HG03460 (cell line): Measurements from ENCODE around the gene SAE1.
"Not testable (repeated sequence)": the region's sequence is repeated elsewhere in the genome, so short reads cannot be mapped to it uniquely, and the experiment has no call there.

Experiments used
- ATAC-seq: cut with Tn5 transposase; IDR thresholded peaks from one replicate; pipeline ENCODE4 v1.9.1; 2021; ENCODE audit not compliant: unreplicated experiment

Gene SAE1

GRCh38 chr19:47130589-47131227 lies at the start of gene SAE1:
Gene SAE1, plus strand, starts transcription at chr19:47130835. Its CDS starts 96 bp downstream, at chr19:47130931.
- peak; percentile 75 for ATAC-seq

GRCh38 chr19:47081095-47081494 lies 49.5 kb upstream of the SAE1 start:
- ATAC-seq = no peak

GRCh38 chr19:47082493-47082892 lies 48.1 kb upstream of the SAE1 start:
- ATAC-seq = no peak

- no peak for ATAC-seq
These were observed 45.7 kb upstream of the SAE1 start for GRCh38 chr19:47084879-47085439.

GRCh38 chr19:47086280-47086679 lies 44.4 kb upstream of the SAE1 start:
- no peak for ATAC-seq

GRCh38 chr19:47089767-47090350 lies 40.8 kb upstream of the SAE1 start:
- ATAC-seq = no peak

- no peak for ATAC-seq
These were observed 37.4 kb upstream of the SAE1 start for GRCh38 chr19:47093254-47093653.

- peak; percentile 71 for ATAC-seq
These were observed 36.8 kb upstream of the SAE1 start for GRCh38 chr19:47093841-47094240.

- no peak for ATAC-seq
These were observed 35.8 kb upstream of the SAE1 start for GRCh38 chr19:47094557-47095475.

GRCh38 chr19:47095476-47096099 lies 35.0 kb upstream of the SAE1 start:
- ATAC-seq = no peak

- no peak for ATAC-seq
These were observed 34.4 kb upstream of the SAE1 start for GRCh38 chr19:47096100-47096704.

- no peak for ATAC-seq
These were observed 33.9 kb upstream of the SAE1 start for GRCh38 chr19:47096721-47097120.

- ATAC-seq = no peak
These were observed 33.0 kb upstream of the SAE1 start for GRCh38 chr19:47097396-47098201.

- no peak for ATAC-seq
These were observed 32.0 kb upstream of the SAE1 start for GRCh38 chr19:47098608-47099007.

- ATAC-seq = no peak
These were observed 31.0 kb upstream of the SAE1 start for GRCh38 chr19:47099576-47100050.

GRCh38 chr19:47100290-47100689 lies 30.3 kb upstream of the SAE1 start:
- no peak for ATAC-seq

- ATAC-seq = not testable (repeated sequence)
These were observed 29.5 kb upstream of the SAE1 start for GRCh38 chr19:47101116-47101515.

GRCh38 chr19:47102346-47103060 lies 28.1 kb upstream of the SAE1 start:
- ATAC-seq = no peak

- no peak for ATAC-seq
These were observed 26.0 kb upstream of the SAE1 start for GRCh38 chr19:47104680-47105079.
